Superior temporal gyrus (tissue), 1 donor: Measurements from ENCODE around the gene LTK.

Experiments used
- DNase-seq: peaks from one replicate; pipeline ENCODE4 v3.0.0-alpha.2; 2016; ENCODE audit errors: extremely low spot score

The LTK gene

GRCh38 chr15:41498657-41499056 lies 15.0 kb downstream of the LTK start:
- DNase-seq, result no peak

- DNase-seq, result no peak
Measured at GRCh38 chr15:41495736-41496599, 17.7 kb downstream of the LTK start.

GRCh38 chr15:41494922-41495735 lies 18.5 kb downstream of the LTK start:
- DNase-seq, result no peak

- no peak for DNase-seq
Measured at GRCh38 chr15:41494190-41494921, 19.3 kb downstream of the LTK start.

GRCh38 chr15:41493902-41494189 lies 19.8 kb downstream of the LTK start:
- DNase-seq, result no peak

GRCh38 chr15:41493205-41493901 lies 20.3 kb downstream of the LTK start, which contains the start of gene ITPKA:
Gene ITPKA (plus strand): TSS chr15:41493874. CDS start chr15:41493928, 54 bp downstream.
- no peak for DNase-seq

- DNase-seq, result no peak
Measured at GRCh38 chr15:41492597-41493204, 20.9 kb downstream of the LTK start.

- DNase-seq, result no peak
Measured at GRCh38 chr15:41491889-41492288, 21.7 kb downstream of the LTK start.

GRCh38 chr15:41490355-41490754 lies 23.3 kb downstream of the LTK start:
- DNase-seq, result no peak

GRCh38 chr15:41489641-41490040 lies 24.0 kb downstream of the LTK start:
- no peak for DNase-seq

- no peak for DNase-seq
Measured at GRCh38 chr15:41487802-41488201, 25.8 kb downstream of the LTK start.

GRCh38 chr15:41487381-41487780 lies 26.2 kb downstream of the LTK start:
- DNase-seq, result no peak

- DNase-seq, result no peak
Measured at GRCh38 chr15:41486286-41486685, 27.3 kb downstream of the LTK start.

GRCh38 chr15:41484937-41485625 lies 28.5 kb downstream of the LTK start:
- no peak for DNase-seq

- no peak for DNase-seq
Measured at GRCh38 chr15:41483519-41483918, 30.1 kb downstream of the LTK start.

- DNase-seq, result no peak
Measured at GRCh38 chr15:41483115-41483514, 30.5 kb downstream of the LTK start.

- DNase-seq, result no peak
Measured at GRCh38 chr15:41482110-41482877, 31.3 kb downstream of the LTK start.

GRCh38 chr15:41480396-41481140 lies 33.1 kb downstream of the LTK start:
- no peak for DNase-seq

- DNase-seq, result no peak
Measured at GRCh38 chr15:41476416-41477048, 37.1 kb downstream of the LTK start.
